Measurements from ENCODE around the gene MAPK14.

Gene MAPK14

GRCh38 chr6:36118550-36119107 lies 91.0 kb downstream of the MAPK14 start:
- ChIA-PET CTCF (no interaction called here), POLR2A (no interaction called here)
- TF ChIP-seq FOXM1 (IDR thresholded peaks at IDR 0.05; ENCODE audit: borderline replicate concordance), result no peak
- TF ChIP-seq ELF4 (IDR thresholded peaks at IDR 0.05), result no peak
- no peak for TF ChIP-seq TARDBP (IDR thresholded peaks at IDR 0.05)
- no peak for TF ChIP-seq ARNT (IDR thresholded peaks at IDR 0.05)
- no peak for TF ChIP-seq SP1 (IDR thresholded peaks at IDR 0.05)
- TF ChIP-seq NFRKB (IDR thresholded peaks at IDR 0.05), result no peak
- no peak for TF ChIP-seq LEF1 (IDR thresholded peaks at IDR 0.05; ENCODE audit: borderline replicate concordance)
- no peak for TF ChIP-seq SUZ12 (IDR thresholded peaks at IDR 0.05)
- TF ChIP-seq FOXA1 (IDR thresholded peaks at IDR 0.05), result no peak
- no peak for TF ChIP-seq BHLHE40 (IDR thresholded peaks at IDR 0.05; ENCODE audit: borderline replicate concordance)
- TF ChIP-seq, protein P1, sequence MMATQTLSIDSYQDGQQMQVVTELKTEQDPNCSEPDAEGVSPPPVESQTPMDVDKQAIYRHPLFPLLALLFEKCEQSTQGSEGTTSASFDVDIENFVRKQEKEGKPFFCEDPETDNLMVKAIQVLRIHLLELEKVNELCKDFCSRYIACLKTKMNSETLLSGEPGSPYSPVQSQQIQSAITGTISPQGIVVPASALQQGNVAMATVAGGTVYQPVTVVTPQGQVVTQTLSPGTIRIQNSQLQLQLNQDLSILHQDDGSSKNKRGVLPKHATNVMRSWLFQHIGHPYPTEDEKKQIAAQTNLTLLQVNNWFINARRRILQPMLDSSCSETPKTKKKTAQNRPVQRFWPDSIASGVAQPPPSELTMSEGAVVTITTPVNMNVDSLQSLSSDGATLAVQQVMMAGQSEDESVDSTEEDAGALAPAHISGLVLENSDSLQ (IDR thresholded peaks at IDR 0.05), result no peak
- no peak for TF ChIP-seq FOXK2 (IDR thresholded peaks at IDR 0.05)
- no peak for TF ChIP-seq HDGF (IDR thresholded peaks at IDR 0.05; ENCODE audit: borderline replicate concordance)
- no peak for TF ChIP-seq L3MBTL2 (conservative IDR thresholded peaks at IDR 0.05)
- no peak for TF ChIP-seq ZNF384 (IDR thresholded peaks at IDR 0.05)
- no peak for TF ChIP-seq CTBP1 (IDR thresholded peaks at IDR 0.05; ENCODE audit: borderline replicate concordance)
- no peak for DNase-seq (ENCODE audit: extremely low spot score)

GRCh38 chr6:36119209-36119608 lies 91.6 kb downstream of the MAPK14 start:
- POLR2A ChIA-PET, result no interaction called here
- CTCF ChIA-PET, result no interaction called here
- no peak for TF ChIP-seq CTBP1 (IDR thresholded peaks at IDR 0.05; ENCODE audit: borderline replicate concordance)
- TF ChIP-seq BHLHE40 (IDR thresholded peaks at IDR 0.05; ENCODE audit: borderline replicate concordance), result no peak
- TF ChIP-seq ELF4 (IDR thresholded peaks at IDR 0.05), result no peak
- no peak for TF ChIP-seq SP1 (IDR thresholded peaks at IDR 0.05)
- TF ChIP-seq HDGF (IDR thresholded peaks at IDR 0.05; ENCODE audit: borderline replicate concordance), result no peak
- TF ChIP-seq L3MBTL2 (conservative IDR thresholded peaks at IDR 0.05), result no peak
- no peak for TF ChIP-seq ZNF384 (IDR thresholded peaks at IDR 0.05)
- no peak for TF ChIP-seq NFRKB (IDR thresholded peaks at IDR 0.05)
- no peak for TF ChIP-seq FOXA1 (IDR thresholded peaks at IDR 0.05)
- TF ChIP-seq FOXK2 (IDR thresholded peaks at IDR 0.05), result no peak
- TF ChIP-seq FOXM1 (IDR thresholded peaks at IDR 0.05; ENCODE audit: borderline replicate concordance), result no peak
- DNase-seq (ENCODE audit: extremely low spot score), result no peak

DNA sequence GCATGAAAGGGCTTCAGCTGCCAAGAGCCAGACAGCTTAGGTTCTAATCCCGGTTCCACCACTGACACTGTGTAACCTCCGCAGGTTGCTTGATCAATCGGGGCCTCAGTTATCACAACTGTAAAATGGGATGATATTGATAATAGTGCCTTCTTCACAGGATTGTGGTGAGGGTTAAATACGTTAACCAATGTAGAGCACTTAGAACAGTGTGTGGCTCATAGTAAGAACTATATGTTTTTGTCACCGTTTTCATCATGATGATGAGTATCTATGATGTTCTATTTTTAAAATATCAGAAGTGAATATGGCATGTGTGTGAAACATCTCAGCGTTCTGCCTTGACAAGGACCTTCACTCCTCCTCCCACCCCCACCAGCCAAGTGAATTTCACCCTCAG lies 92.4 kb downstream of the MAPK14 start:
- CTCF ChIA-PET, result no interaction called here
- DNase-seq (ENCODE audit: extremely low spot score), result no peak
- POLR2A ChIA-PET, result no interaction called here
- no peak for TF ChIP-seq SP1 (IDR thresholded peaks at IDR 0.05)
- no peak for TF ChIP-seq FOXK2 (IDR thresholded peaks at IDR 0.05)
- no peak for TF ChIP-seq L3MBTL2 (conservative IDR thresholded peaks at IDR 0.05)
- no peak for TF ChIP-seq CTBP1 (IDR thresholded peaks at IDR 0.05; ENCODE audit: borderline replicate concordance)
- no peak for TF ChIP-seq NFRKB (IDR thresholded peaks at IDR 0.05)
- TF ChIP-seq BHLHE40 (IDR thresholded peaks at IDR 0.05; ENCODE audit: borderline replicate concordance), result no peak
- no peak for TF ChIP-seq HDGF (IDR thresholded peaks at IDR 0.05; ENCODE audit: borderline replicate concordance)
- no peak for TF ChIP-seq FOXM1 (IDR thresholded peaks at IDR 0.05; ENCODE audit: borderline replicate concordance)
- TF ChIP-seq ELF4 (IDR thresholded peaks at IDR 0.05), result no peak
- TF ChIP-seq FOXA1 (IDR thresholded peaks at IDR 0.05), result no peak
- TF ChIP-seq ARNT (IDR thresholded peaks at IDR 0.05), result no peak
- TF ChIP-seq LEF1 (IDR thresholded peaks at IDR 0.05; ENCODE audit: borderline replicate concordance), result no peak
- TF ChIP-seq SUZ12 (IDR thresholded peaks at IDR 0.05), result no peak
- TF ChIP-seq ZNF384 (IDR thresholded peaks at IDR 0.05), result no peak
- TF ChIP-seq, protein P1 (IDR thresholded peaks at IDR 0.05), result no peak
- no peak for TF ChIP-seq TARDBP (IDR thresholded peaks at IDR 0.05)

GRCh38 chr6:36120539-36120938 lies 92.9 kb downstream of the MAPK14 start:
- DNase-seq (ENCODE audit: extremely low spot score), result no peak
- POLR2A ChIA-PET, result interaction anchor here (1.0 to 1.7 kb wide), 3 partner anchors 77 to 93 kb away, joined by 3 to 8 read pairs (median 4); partner anchors contain the start of gene MAPK14

GRCh38 chr6:36120979-36121786 lies 93.6 kb downstream of the MAPK14 start:
- TF ChIP-seq HDGF (IDR thresholded peaks at IDR 0.05; ENCODE audit: borderline replicate concordance), result no peak
- no peak for TF ChIP-seq FOXK2 (IDR thresholded peaks at IDR 0.05)
- TF ChIP-seq CTBP1 (IDR thresholded peaks at IDR 0.05; ENCODE audit: borderline replicate concordance), result no peak
- no peak for TF ChIP-seq ARNT (IDR thresholded peaks at IDR 0.05)
- TF ChIP-seq FOXM1 (IDR thresholded peaks at IDR 0.05; ENCODE audit: borderline replicate concordance), result no peak
- no peak for TF ChIP-seq ZNF384 (IDR thresholded peaks at IDR 0.05)
- ChIA-PET CTCF (interaction anchor here (1.1 kb wide), 1 partner anchor 9 kb away, joined by 3 read pairs; the partner anchor contains the start of gene MAPK13), POLR2A (interaction anchor here (1.0 to 1.7 kb wide), 4 partner anchors 12 to 94 kb away, joined by 3 to 8 read pairs (median 4); partner anchors contain the start of gene MAPK14)
- no peak for DNase-seq (ENCODE audit: extremely low spot score)

More at GRCh38 chr6:36120539-36120938, 92.9 kb downstream of the MAPK14 start:
- CTCF ChIA-PET, result no interaction called here
- TF ChIP-seq LEF1 (IDR thresholded peaks at IDR 0.05; ENCODE audit: borderline replicate concordance), result no peak
- no peak for TF ChIP-seq FOXK2 (IDR thresholded peaks at IDR 0.05)
- no peak for TF ChIP-seq ELF4 (IDR thresholded peaks at IDR 0.05)
- no peak for TF ChIP-seq SUZ12 (IDR thresholded peaks at IDR 0.05)
- no peak for TF ChIP-seq TARDBP (IDR thresholded peaks at IDR 0.05)
- TF ChIP-seq, protein P1 (IDR thresholded peaks at IDR 0.05), result no peak
- TF ChIP-seq FOXA1 (IDR thresholded peaks at IDR 0.05), result no peak
- no peak for TF ChIP-seq HDGF (IDR thresholded peaks at IDR 0.05; ENCODE audit: borderline replicate concordance)
- no peak for TF ChIP-seq CTBP1 (IDR thresholded peaks at IDR 0.05; ENCODE audit: borderline replicate concordance)
